ENCODE measurements around the gene FKBP4.

The FKBP4 gene

GRCh38 chr12:2813214-2814185, 18.7 kb downstream of the FKBP4 start:
- peak; percentile 49 to 61 for DNase-seq

- no peak for DNase-seq
These were observed 25.0 kb downstream of the FKBP4 start for GRCh38 chr12:2819810-2820209.

GRCh38 chr12:2820432-2820831, 25.7 kb downstream of the FKBP4 start:
- DNase-seq = no peak

- DNase-seq = no peak
These were observed 28.7 kb downstream of the FKBP4 start for GRCh38 chr12:2823483-2823882.

GRCh38 chr12:2824541-2824940, 29.8 kb downstream of the FKBP4 start:
- DNase-seq = no peak

GRCh38 chr12:2825132-2825531, 30.4 kb downstream of the FKBP4 start:
- DNase-seq = no peak

DNA sequence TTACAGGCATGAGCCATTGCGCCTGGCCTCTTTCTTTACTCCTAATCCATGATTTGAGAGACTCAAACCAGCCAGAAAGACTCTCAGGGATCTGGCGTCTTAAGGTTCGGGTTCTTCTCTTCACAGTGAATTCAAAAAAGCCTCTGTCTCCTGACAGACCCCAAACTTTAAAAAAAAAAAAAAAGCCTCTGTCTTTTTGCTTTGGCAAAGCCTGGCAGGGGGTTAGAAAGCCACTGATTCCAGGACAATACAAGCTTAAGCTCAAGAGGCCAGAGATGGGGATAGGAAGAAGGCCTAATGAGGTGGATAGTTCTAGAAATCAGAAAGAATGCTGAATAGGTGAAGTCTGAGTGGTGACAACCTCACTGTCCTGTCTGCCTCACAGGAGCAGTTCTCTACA, 31.3 kb downstream of the FKBP4 start:
- DNase-seq = no peak

DNA sequence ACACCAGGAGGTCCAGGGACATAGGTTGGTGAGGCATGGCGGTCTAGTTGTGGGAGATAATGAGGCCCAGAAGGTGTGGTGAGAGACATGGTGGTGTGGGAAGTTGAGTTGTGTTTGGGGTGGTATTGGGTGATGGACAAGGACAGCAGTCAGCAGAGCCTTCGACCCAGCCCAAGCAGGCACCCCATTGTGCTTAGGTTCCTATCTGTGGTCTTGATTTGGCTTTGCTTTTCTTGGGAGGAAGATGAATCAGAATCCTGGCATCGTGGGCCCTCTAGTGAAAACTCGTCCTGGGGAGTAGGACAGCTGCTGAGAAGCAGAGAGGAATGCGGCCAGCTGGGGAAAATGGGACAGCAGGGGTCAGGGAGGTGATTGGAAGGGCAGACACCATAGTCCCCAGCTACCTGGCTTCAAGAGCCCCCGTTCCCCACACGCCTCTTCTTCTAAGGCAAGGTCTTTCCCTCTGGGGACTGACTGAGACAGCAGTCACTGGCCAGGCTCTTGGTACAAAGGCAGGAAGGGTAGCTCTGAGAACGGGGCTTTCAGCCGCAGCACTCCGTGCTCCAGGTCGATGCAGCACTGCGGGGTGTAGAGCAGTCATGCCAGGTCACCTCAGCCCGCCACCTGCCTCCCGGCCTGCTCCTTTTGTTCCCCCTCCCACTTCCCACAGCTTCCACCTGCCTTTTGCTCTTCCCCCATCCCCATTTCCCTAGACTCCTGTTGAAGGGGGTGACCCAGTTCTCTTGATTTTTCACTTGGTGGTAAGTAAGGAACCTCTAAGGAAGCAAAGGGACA, 32.1 kb downstream of the FKBP4 start:
- DNase-seq = no peak

GRCh38 chr12:2829275-2829674, 34.5 kb downstream of the FKBP4 start:
- no peak for DNase-seq

DNA sequence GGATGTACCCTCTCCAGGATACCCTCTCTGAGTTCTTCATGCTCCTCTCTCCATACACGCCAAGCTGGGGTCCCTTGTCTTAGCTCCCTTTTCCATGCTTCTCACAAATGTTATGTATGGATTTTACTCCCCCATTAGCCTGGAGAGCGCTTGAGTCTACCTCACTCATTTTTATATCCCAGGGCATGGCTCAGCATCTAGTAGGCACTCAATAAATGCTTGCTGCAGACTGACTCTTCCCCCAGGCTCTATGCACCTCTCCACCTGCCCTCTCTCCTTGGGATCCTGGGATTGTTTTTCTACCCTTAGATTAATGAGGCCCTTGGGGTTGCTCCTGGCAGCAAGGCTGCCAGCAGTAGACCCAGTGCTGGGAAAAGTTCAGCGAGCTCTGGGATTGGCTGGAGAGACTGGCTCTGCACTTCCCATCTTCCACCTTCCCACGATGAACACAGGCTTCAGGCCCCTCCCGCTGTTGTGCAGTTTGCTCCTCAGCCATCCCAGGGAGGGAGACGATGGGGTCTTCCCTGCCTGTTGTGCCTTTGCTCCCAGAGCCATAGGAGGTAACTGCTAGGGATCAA, 37.9 kb downstream of the FKBP4 start:
- no peak for DNase-seq

DNA sequence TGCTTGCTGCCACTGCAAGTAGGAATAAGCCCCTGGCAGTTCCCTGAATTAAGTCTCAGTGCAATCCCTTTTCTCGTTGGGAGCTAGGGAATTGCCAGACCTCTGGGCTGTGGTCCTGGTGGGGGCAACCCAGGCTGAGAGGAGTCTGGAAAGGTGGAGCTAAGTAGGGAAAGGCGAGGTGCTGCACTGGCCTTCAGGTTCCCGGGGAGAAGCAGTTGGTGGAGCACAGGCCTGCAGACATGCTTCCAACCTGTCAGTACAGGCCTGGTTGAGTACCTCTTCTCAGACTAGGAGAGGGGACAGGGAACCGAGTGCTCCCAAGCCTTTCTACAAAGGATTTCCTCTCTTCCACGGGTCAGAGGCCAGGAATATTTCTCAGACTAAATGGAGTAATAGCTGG, 38.6 kb downstream of the FKBP4 start:
- no peak for DNase-seq

- DNase-seq = no peak
These were observed 39.0 kb downstream of the FKBP4 start for GRCh38 chr12:2833810-2834209.

DNA sequence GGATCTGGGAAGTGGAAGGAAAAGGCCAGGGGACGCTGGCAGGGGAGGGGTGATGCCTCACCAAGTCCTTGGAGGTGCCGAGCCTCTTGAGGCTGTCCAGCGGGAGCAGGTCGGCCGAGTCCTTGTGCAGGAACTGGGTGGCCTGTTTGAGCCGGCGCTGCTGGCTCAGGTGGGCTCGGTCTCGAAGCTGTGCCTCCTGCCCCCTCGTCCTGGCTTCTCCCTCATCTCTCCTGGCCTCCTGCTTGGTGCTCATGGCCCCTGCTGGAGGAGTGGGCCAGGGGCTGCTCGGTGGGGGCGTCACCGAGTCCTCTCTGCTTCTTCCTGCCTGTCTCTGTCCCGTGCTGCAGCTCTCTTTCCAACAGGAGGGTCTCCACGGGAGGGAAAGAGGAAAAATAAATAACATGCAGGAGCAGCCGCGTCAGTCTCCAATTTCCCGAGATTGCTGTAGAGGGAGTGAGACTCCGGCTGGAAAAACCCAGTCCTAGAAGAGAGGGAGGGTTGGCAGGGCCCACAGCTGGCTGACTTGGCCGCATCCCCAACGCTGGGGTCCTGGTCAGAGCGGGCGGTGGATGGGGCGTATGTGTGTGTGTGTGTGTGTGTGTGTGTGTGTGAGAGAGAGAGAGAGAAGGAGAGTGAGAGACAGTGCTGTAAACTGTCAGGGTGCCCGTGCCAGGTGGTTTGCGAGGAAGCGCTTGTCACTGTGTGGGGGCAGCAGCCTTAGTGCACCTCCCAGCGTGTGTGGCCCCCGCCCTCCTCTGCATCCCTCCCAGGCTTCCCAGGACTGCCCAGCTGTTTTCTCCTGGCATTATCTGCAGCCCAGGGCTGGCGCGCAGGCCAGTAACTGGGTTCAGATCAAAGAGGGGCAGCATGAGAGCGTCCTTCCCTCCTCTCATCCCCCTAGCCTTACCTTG, 40.1 kb downstream of the FKBP4 start, which contains the start of gene NRIP2:
Gene NRIP2, minus strand, starts transcription at position 455 of the 911 bp plus-strand sequence. Its CDS starts 52 bp downstream, at position 403.
- DNase-seq = no peak

- DNase-seq = no peak
These were observed 41.1 kb downstream of the FKBP4 start for GRCh38 chr12:2835691-2836403.

DNA sequence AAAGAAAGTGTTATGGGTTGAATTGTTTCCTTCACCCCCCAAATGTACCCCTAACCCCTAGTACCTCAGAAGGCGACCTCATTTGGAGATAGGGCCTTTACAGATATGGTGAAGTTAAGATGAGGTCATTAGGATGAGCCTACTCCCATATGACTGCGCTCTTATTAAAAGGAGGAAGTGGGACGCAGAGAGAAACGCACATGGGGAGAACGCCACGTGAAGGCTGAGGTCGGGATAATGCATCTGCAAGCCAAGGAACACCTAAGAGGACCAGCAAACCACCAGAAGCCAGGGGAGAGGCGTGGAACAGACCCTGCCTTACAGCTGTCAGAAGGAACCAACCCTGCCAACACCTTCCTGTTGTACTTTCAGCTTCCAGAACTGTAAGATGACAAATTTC, 41.8 kb downstream of the FKBP4 start:
- no peak for DNase-seq

GRCh38 chr12:2841056-2841650, 46.4 kb downstream of the FKBP4 start:
- DNase-seq = no peak

DNA sequence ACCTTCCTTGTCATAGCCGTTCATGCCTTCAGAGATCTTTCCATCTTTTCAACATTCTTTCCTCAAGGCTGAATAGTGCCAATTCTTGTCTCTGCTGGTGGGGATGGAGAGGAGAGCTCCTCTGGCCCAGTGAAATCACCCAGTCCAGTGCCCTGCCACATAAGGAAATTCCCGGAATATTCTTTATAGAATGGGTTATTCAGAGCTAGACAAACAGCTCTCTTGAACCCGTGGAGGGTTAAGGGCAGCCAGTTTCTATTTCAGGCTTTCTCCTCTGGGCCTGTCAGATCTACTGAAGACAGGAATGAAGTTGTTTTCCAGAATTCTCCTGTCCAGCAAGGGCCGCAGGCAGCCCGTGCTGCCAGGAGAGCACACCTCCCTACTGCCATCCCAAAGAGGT, 48.2 kb downstream of the FKBP4 start:
- no peak for DNase-seq

GRCh38 chr12:2844786-2845185, 50.0 kb downstream of the FKBP4 start:
- no peak for DNase-seq

DNA sequence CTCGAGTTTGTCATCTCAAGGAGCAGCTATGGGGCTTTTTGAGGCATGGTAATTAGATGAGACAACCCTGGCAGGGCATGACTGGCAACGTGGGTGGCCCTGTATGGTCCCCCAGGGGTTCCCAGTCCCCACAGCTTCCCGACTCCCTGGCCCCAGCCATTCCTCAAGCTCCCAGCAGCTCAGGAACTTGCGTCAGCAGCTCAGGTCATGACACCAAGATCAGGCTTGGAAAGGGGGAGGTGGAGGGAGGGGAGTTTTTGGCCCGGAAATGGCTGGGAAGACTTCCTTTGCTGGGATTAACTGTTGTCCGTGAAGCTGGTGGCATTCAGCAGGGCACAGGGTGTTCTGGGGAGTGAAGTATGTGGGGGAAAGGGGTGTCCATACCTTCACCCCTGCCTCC, 50.5 kb downstream of the FKBP4 start:
- no peak for DNase-seq

GRCh38 chr12:2851931-2852330, 57.2 kb downstream of the FKBP4 start:
- DNase-seq = no peak

GRCh38 chr12:2853626-2854025, 58.9 kb downstream of the FKBP4 start:
- peak; percentile 25 to 27 for DNase-seq

All from CD4-positive, alpha-beta T cell treated with Interleukin-4 for 1 hour (primary cell).